K562 (cell line): Measurements from ENCODE around the gene C5orf24. TPM values are rescaled to one million over a fixed set of nuclear protein-coding genes. Genes with fewer than 3 reads are reported as not detected.

ENCODE experiments used
- CREB5 ChIP-seq: fragments of 250-450 bp; sonication (Bioruptor Pico); IDR thresholded peaks from 2 replicates; pipeline ENCODE4 v1.5.0; 2020; ENCODE audit warnings: mild to moderate bottlenecking
- DNMT1 ChIP-seq: fragments of 450-650 bp; IDR thresholded peaks from 2 replicates; pipeline ENCODE4 v1.6.1; 2016; ENCODE audit warnings: antibody characterized with exemption, mild to moderate bottlenecking
- HCFC1 ChIP-seq: IDR thresholded peaks from 2 replicates; pipeline ENCODE4 v1.6.1; 2012; ENCODE audit warnings: low read depth, low read length, improper control_type of control experiment
- HNRNPH1 ChIP-seq: fragments of 200-400 bp; formaldehyde crosslinking; optimal IDR thresholded peaks from 2 replicates; pipeline ENCODE3; 2017; ENCODE audit warnings: low read depth, mild to moderate bottlenecking, low read length, moderate library complexity
- ILF3 ChIP-seq: fragments of 450-650 bp; IDR thresholded peaks from 2 replicates; pipeline ENCODE4 v1.6.1; 2018; ENCODE audit warnings: antibody characterized with exemption, mild to moderate bottlenecking, moderate library complexity, borderline replicate concordance
- JUND ChIP-seq, 2 experiments: IDR thresholded peaks; 2 replicates in 1 of 2; 3 replicates in 1 of 2; pipeline ENCODE4 v1.6.1; 2011; ENCODE audit warnings: borderline replicate concordance in 2 of 2, low read depth in 2 of 2, low read length in 2 of 2, improper control_type of control experiment in 1 of 2, missing biosample characterization in 1 of 2, missing genetic modification characterization in 1 of 2, missing genetic modification reagents in 1 of 2
- KDM5B ChIP-seq: fragments of 200-600 bp; sonication (generic); IDR thresholded peaks from 2 replicates; pipeline ENCODE4 v1.6.1; 2012; ENCODE audit warnings: low read depth, mild to moderate bottlenecking, moderate library complexity, low read length, control low read depth, inconsistent platforms; ENCODE audit not compliant: insufficient replicate concordance
- RBM22 ChIP-seq: fragments of 200-400 bp; formaldehyde crosslinking; IDR thresholded peaks from 2 replicates; pipeline ENCODE4 v1.6.1; 2018; ENCODE audit warnings: low read length, low read depth; ENCODE audit not compliant: poor library complexity, severe bottlenecking
- RFX1 ChIP-seq: fragments of 450-650 bp; IDR thresholded peaks from 2 replicates; pipeline ENCODE4 v1.6.1; 2016; ENCODE audit warnings: mild to moderate bottlenecking, moderate library complexity
- SIN3B ChIP-seq: fragments of 450-650 bp; IDR thresholded peaks from 2 replicates; pipeline ENCODE4 v1.6.1; 2017; ENCODE audit warnings: low read depth, mild to moderate bottlenecking, moderate library complexity
- TEAD2 ChIP-seq: fragments of 450-650 bp; IDR thresholded peaks from 2 replicates; pipeline ENCODE4 v1.6.1; 2016; ENCODE audit warnings: missing genetic modification characterization, control low read depth, missing compliant biosample characterization
- TSC22D4 ChIP-seq: fragments of 450-650 bp; IDR thresholded peaks from 2 replicates; pipeline ENCODE4 v1.6.1; 2016; ENCODE audit warnings: missing genetic modification characterization, missing biosample characterization, control low read depth
- ZC3H8 ChIP-seq: fragments of 450-650 bp; IDR thresholded peaks from 2 replicates; pipeline ENCODE4 v1.6.1; 2017
- ZNF436 ChIP-seq: fragments of 250-450, 450-650 bp; sonication (Bioruptor Pico); formaldehyde crosslinking; IDR thresholded peaks from 2 replicates; pipeline ENCODE4 v1.7.0; 2020; ENCODE audit warnings: mild to moderate bottlenecking
- ZNF518B ChIP-seq: fragments of 250-450 bp; sonication (Bioruptor Pico); IDR thresholded peaks from 2 replicates; pipeline ENCODE4 v1.5.0; 2021; ENCODE audit warnings: mild to moderate bottlenecking, moderate library complexity
- ZNF57 ChIP-seq: fragments of 450-650 bp; formaldehyde crosslinking; IDR thresholded peaks from 2 replicates; pipeline ENCODE4 v1.4.0; 2020; ENCODE audit warnings: mild to moderate bottlenecking, moderate library complexity
- ZNF778 ChIP-seq: fragments of 450-650 bp; formaldehyde crosslinking; IDR thresholded peaks from 2 replicates; pipeline ENCODE4 v1.4.0; 2020; ENCODE audit warnings: mild to moderate bottlenecking, moderate library complexity
- polyA plus RNA-seq, 8 experiments: library from polyadenylated mRNA; depleted of rRNA in 4 of 8; stranded (reverse) in 5 of 8; unstranded in 3 of 8; fragments of >200 nt; fragmentation: Nextera tagmentation in 2 of 8; fragmentation: Illumina TruSeq in 1 of 8; extraction: Ambion mirVana in 2 of 8; extraction: Trizol in 1 of 8; gene quantifications; 2 replicates each; pipeline versions ENCODE4 v1.2.1 to v1.2.3, GENCODE V29; 2011 to 2014; ENCODE audit warnings: inconsistent platforms in 1 of 8, missing spikeins in 1 of 8
- total RNA-seq, 7 experiments: library from RNA; depleted of rRNA in 6 of 7; stranded (reverse); fragments of >200 nt in 6 of 7; fragmentation: Illumina TruSeq in 2 of 7; extraction: Trizol in 2 of 7; gene quantifications; 2 replicates each; pipeline versions ENCODE4 v1.2.1 to v1.2.3, GENCODE V29; 2011 to 2021; ENCODE audit warnings: low replicate concordance in 1 of 7
- TF ChIP-seq, protein P1 (sequence below): sonication (generic); formaldehyde crosslinking; IDR thresholded peaks from 2 replicates; pipeline ENCODE4 v1.8.0; 2022; ENCODE audit warnings: mild to moderate bottlenecking, missing genetic modification reagents
- TF ChIP-seq, protein P2 (sequence below): sonication (generic); formaldehyde crosslinking; IDR thresholded peaks from 2 replicates; pipeline ENCODE4 v1.8.0; 2022; ENCODE audit warnings: missing genetic modification reagents, mild to moderate bottlenecking, moderate library complexity, borderline replicate concordance

Gene C5orf24
- total and polyA plus RNA-seq, 9 of the 15 experiments (the other 6 are each of a cell fraction or from before 2014, with no cell fraction given): 8.9 to 38.6 (median 28.4) TPM

DNA sequence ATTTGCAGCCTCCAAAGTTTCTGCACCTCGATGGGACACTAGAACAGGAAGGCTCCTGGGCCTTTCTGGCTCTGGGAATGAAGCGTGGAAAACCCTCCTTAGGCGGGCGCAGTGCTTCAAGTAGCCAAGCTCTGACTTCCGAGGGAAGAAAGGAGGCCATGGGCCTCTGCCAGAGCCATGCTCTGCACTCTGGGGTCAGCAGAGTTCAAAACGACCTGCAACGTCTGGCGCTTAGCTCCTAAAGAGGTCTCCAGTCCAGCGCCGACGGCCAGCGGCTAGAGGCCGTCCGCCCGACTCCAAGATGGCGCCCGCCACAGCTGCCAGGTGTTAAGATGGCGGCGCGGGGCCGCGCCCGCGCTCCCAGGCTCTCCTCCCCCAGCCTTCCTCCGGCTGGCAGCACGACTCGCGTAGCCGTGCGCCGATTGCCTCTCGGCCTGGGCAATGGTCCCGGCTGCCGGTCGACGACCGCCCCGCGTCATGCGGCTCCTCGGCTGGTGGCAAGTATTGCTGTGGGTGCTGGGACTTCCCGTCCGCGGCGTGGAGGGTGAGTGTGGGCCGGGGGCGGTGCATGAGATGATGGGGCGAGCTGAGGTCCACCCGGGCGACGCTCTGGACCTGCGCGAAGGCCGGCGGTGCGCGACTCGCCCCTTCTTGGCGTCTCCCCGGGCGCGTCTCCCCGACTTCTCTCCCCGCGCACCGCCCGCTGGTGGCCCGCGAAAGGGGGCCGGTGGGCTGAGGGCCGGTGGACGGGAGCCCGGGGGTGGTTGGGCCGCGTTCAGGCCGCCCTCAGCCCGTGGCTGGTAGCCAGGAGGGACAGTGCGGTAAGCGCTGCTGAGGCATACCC is 28.4 kb downstream of the C5orf24 start, which contains the start of gene TXNDC15 (continued):
- no peak for TF ChIP-seq DNMT1
- TF ChIP-seq ZNF436: no peak
- peak; percentile 57 for TF ChIP-seq RBM22
- TF ChIP-seq, protein P1, sequence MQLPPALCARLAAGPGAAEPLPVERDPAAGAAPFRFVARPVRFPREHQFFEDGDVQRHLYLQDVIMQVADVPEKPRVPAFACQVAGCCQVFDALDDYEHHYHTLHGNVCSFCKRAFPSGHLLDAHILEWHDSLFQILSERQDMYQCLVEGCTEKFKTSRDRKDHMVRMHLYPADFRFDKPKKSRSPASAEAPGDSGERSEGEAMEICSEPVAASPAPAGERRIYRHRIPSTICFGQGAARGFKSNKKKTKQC (CRISPR knock-in tag): peak; percentile 71; the same call in 1 of the 2 replicates
- TF ChIP-seq ZNF778 (CRISPR knock-in tag): no peak
- TF ChIP-seq ILF3: no peak
- TF ChIP-seq HCFC1: peak; percentile 82
- peak; percentile 96 for TF ChIP-seq KDM5B
- no peak for TF ChIP-seq CREB5 (CRISPR knock-in tag)
- no peak for TF ChIP-seq HNRNPH1
- TF ChIP-seq TSC22D4 (tag): no peak
- no peak for TF ChIP-seq RFX1
- TF ChIP-seq TEAD2 (tag): no peak
- TF ChIP-seq, protein P2, sequence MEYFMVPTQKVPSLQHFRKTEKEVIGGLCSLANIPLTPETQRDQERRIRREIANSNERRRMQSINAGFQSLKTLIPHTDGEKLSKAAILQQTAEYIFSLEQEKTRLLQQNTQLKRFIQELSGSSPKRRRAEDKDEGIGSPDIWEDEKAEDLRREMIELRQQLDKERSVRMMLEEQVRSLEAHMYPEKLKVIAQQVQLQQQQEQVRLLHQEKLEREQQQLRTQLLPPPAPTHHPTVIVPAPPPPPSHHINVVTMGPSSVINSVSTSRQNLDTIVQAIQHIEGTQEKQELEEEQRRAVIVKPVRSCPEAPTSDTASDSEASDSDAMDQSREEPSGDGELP: peak; percentile 93
- no peak for TF ChIP-seq ZC3H8
- TF ChIP-seq JUND (IDR thresholded peaks at IDR 0.05; ENCODE audit: borderline replicate concordance, low read depth, low read length): peak; percentile 53; the same call in 1 of the 2 replicates
- no peak; the same call in 2 of the 3 replicates for TF ChIP-seq JUND (tag; IDR thresholded peaks at IDR 0.05; ENCODE audit: borderline replicate concordance, low read depth, low read length)
- no peak for TF ChIP-seq ZNF57 (CRISPR knock-in tag)
- peak; percentile 44; the same call in 1 of the 2 replicates for TF ChIP-seq SIN3B
- no peak for TF ChIP-seq ZNF518B (CRISPR knock-in tag)
